Uterus (tissue), 4 donors: ENCODE data around the gene ZNF133. TPM values are rescaled to one million over a fixed set of nuclear protein-coding genes. Genes with fewer than 3 reads are reported as not detected.

Source experiments
- DNase-seq, 2 donors: peaks; one replicate each; pipeline ENCODE4 v3.0.0-alpha.2; 2019 to 2020
- H3K27ac ChIP-seq, 2 donors: fragments of 200-600 bp; sonication (generic); 1 replicate in 1 of 2; 2 replicates in 1 of 2; pipeline ENCODE4 v1.5.1; 2016 to 2018
- H3K27me3 ChIP-seq, 2 donors: fragments of 200-600 bp; sonication (generic); one replicate each; pipeline ENCODE4 v1.5.1; 2018 to 2019; ENCODE audit warnings: control low read depth in 1 of 2
- H3K36me3 ChIP-seq, 2 donors: fragments of 200-600 bp; sonication (generic); one replicate each; pipeline ENCODE4 v1.5.1; 2019; ENCODE audit warnings: control low read depth in 1 of 2
- H3K4me1 ChIP-seq, 2 donors: fragments of 200-600 bp; sonication (generic); one replicate each; pipeline ENCODE4 v1.5.1; 2018 to 2019; ENCODE audit warnings: control low read depth in 1 of 2
- H3K4me3 ChIP-seq, 2 donors: fragments of 200-600 bp; sonication (generic); 1 replicate in 1 of 2; 2 replicates in 1 of 2; pipeline ENCODE4 v1.5.1; 2018 to 2019; ENCODE audit warnings: mild to moderate bottlenecking in 1 of 2
- H3K9me3 ChIP-seq, 2 donors: fragments of 200-600 bp; sonication (generic); one replicate each; pipeline ENCODE4 v1.5.1; 2019; ENCODE audit warnings: control low read depth in 1 of 2
- POLR2A ChIP-seq, 2 donors: fragments of 450-650 bp; IDR thresholded peaks; one replicate each; pipeline ENCODE4 v1.6.1; 2016; ENCODE audit warnings: antibody characterized with exemption in 2 of 2, mild to moderate bottlenecking in 1 of 2, moderate library complexity in 1 of 2
- intact Hi-C: fragments of 100-400 bp; cut with DNase I; formaldehyde crosslinking; loops from one replicate; pipeline ENCODE4 v1.15.1; 2023; ENCODE audit warnings: low total_unique reads
- small RNA-seq: library from RNA; depleted of rRNA; stranded (forward); fragments of <200 nt; gene quantifications from one replicate; pipeline ENCODE3, GENCODE V24; 2016
- total RNA-seq, 4 donors: library from RNA; depleted of rRNA in 3 of 4; stranded (reverse); fragments of >200 nt in 3 of 4; gene quantifications; one replicate each; pipeline versions ENCODE4 v1.1.0 to v1.2.4, GENCODE V29; 2014 to 2023
- TF ChIP-seq, protein P1 (sequence below), 4 experiments: fragments of 200-600 bp in 2 of 4; fragments of 450-650 bp in 2 of 4; sonication (generic) in 2 of 4; IDR thresholded peaks; one replicate each; pipeline ENCODE4 v1.5.1; 2016 to 2019; ENCODE audit warnings: antibody characterized with exemption in 4 of 4, mild to moderate bottlenecking in 2 of 4, moderate library complexity in 1 of 4
- donor health status: DM: yes; HTN: yes; CAD: no.

ZNF133 gene
- total RNA-seq, 4 donors from 2014 or later, result 11.2 to 49.2 (median 22.4) TPM

DNA sequence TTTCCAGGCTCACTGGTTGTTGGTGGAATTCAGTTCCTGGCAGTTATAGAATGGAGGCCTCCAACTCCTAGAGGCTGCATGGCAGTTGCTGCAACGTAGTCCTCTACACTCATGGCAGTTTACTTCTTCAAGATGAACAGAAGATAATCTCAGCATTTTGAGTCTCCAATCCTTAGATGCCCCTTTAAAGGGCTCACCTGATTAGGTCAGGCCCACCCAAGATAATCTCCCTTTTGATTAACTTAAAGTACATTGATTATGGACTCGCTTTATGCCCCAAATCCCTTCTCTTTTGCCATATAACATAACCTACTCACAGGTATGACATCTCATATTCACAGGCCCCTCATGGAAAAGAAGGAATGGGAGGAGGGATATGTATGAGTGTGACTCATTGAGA, 76.4 kb downstream of the ZNF133 start:
- intact Hi-C loops, result no loop called here
- Histone ChIP-seq H3K27me3 (no peaks in the 10 kb centered on the region), H3K9me3 (no peaks in the 10 kb centered on the region), H3K4me1 (no peaks in the 10 kb centered on the region), H3K4me3 (no peak overlapping the region), H3K36me3 (no peaks in the 10 kb centered on the region), H3K27ac (no peak overlapping the region)
- no peak for DNase-seq
- no peak for TF ChIP-seq POLR2A (IDR thresholded peaks at IDR 0.05)
- TF ChIP-seq, protein P1, sequence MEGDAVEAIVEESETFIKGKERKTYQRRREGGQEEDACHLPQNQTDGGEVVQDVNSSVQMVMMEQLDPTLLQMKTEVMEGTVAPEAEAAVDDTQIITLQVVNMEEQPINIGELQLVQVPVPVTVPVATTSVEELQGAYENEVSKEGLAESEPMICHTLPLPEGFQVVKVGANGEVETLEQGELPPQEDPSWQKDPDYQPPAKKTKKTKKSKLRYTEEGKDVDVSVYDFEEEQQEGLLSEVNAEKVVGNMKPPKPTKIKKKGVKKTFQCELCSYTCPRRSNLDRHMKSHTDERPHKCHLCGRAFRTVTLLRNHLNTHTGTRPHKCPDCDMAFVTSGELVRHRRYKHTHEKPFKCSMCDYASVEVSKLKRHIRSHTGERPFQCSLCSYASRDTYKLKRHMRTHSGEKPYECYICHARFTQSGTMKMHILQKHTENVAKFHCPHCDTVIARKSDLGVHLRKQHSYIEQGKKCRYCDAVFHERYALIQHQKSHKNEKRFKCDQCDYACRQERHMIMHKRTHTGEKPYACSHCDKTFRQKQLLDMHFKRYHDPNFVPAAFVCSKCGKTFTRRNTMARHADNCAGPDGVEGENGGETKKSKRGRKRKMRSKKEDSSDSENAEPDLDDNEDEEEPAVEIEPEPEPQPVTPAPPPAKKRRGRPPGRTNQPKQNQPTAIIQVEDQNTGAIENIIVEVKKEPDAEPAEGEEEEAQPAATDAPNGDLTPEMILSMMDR (IDR thresholded peaks at IDR 0.05), result no peak

Small RNA genes within 50 kb of the gene (small RNA-seq; reads per million reads assigned to genes)
- gene RN7SL14P, result not detected
- not detected for gene RNU2-56P

Other genes with a start within 250 kb of the ZNF133 start
- 1 to 10 TPM in 1 of 4 donors, under 1 TPM in 1, not detected in 2; 0.30 to 2.4 TPM for gene OVOL2, start 230.6 kb upstream of the ZNF133 start, total RNA-seq
- 10 to 100 TPM in 3 of 4 donors, 1 to 10 TPM in 1; 5.6 to 23.3 (median 18.0) TPM for gene KAT14, start 150.7 kb upstream of the ZNF133 start, total RNA-seq
- 10 to 100 TPM in 3 of 4 donors, 1 to 10 TPM in 1; 5.1 to 21.8 (median 13.0) TPM for gene PET117, start 150.7 kb upstream of the ZNF133 start, total RNA-seq
- 1 to 10 TPM; 3.7 to 10.0 (median 4.2) TPM for gene DZANK1, start 178.5 kb downstream of the ZNF133 start, total RNA-seq
- gene POLR3F, start 178.9 kb downstream of the ZNF133 start, total RNA-seq, result 10 to 100 TPM in 2 of 4 donors, 1 to 10 TPM in 2; 1.8 to 19.0 (median 6.9) TPM
- 100 to 1,000 TPM in 1 of 4 donors, 10 to 100 TPM in 3; 12.5 to 128 (median 40.7) TPM for gene RBBP9, start 208.7 kb downstream of the ZNF133 start, total RNA-seq
- gene SEC23B, start 219.4 kb downstream of the ZNF133 start, total RNA-seq, result 10 to 100 TPM; 27.1 to 49.2 (median 43.4) TPM